Testis (tissue), 3 donors: ENCODE data around the gene AADACL2. TPM values are rescaled to one million over a fixed set of nuclear protein-coding genes. Genes with fewer than 3 reads are reported as not detected.
"Not testable (repeated sequence)": the region's sequence is repeated elsewhere in the genome, so short reads cannot be mapped to it uniquely, and the experiment has no call there.

Experiments
- DNase-seq: peaks from one replicate; pipeline ENCODE4 v3.0.0-alpha.2; 2019
- H3K27ac ChIP-seq, 2 donors: fragments of 200-600 bp; sonication (generic); one replicate each; pipeline ENCODE4 v1.5.1; 2019
- H3K27me3 ChIP-seq: fragments of 200-600 bp; sonication (generic); one replicate; pipeline ENCODE4 v1.5.1; 2019
- H3K36me3 ChIP-seq: fragments of 200-600 bp; sonication (generic); one replicate; pipeline ENCODE4 v1.5.1; 2017; ENCODE audit warnings: low read depth; ENCODE audit errors: missing control alignments
- H3K4me1 ChIP-seq: fragments of 200-600 bp; sonication (generic); one replicate; pipeline ENCODE4 v1.5.1; 2019
- H3K4me3 ChIP-seq, 2 donors: fragments of 200-600 bp; sonication (generic); one replicate each; pipeline ENCODE4 v1.5.1; 2017 to 2019
- H3K9me3 ChIP-seq: fragments of 200-600 bp; sonication (generic); one replicate; pipeline ENCODE4 v1.5.1; 2017
- CTCF ChIP-seq, 3 experiments: fragments of 450-650 bp in 2 of 3; fragments of 200-600 bp in 1 of 3; sonication (generic) in 1 of 3; IDR thresholded peaks; one replicate each; pipeline ENCODE4 v1.5.1; 2016 to 2019; ENCODE audit warnings: antibody characterized with exemption in 3 of 3, mild to moderate bottlenecking in 2 of 3, moderate library complexity in 1 of 3
- POLR2A ChIP-seq: fragments of 450-650 bp; IDR thresholded peaks from one replicate; pipeline ENCODE4 v1.6.1; 2017; ENCODE audit warnings: antibody characterized with exemption, mild to moderate bottlenecking, moderate library complexity
- WGBS, 2 donors: methylation state at CpG; one replicate each; pipeline ENCODE4 v1.1.5; 2018; 5-methylcytosine and 5-hydroxymethylcytosine counted together
- intact Hi-C: fragments of 100-400 bp; cut with DNase I; formaldehyde crosslinking; loops from one replicate; pipeline ENCODE4 v1.15.1; 2023; ENCODE audit warnings: low total_unique reads
- polyA plus RNA-seq: library from polyadenylated mRNA; stranded (reverse); fragments of 350-450 nt; fragmentation: Illumina TruSeq; extraction: RNeasy Lipid Tissue Mini Kit (QIAGEN cat#74804); gene quantifications from one replicate; pipeline ENCODE4 v1.2.3, GENCODE V29; 2014; ENCODE audit warnings: low read depth, low replicate concordance; ENCODE audit not compliant: insufficient read depth
- total RNA-seq, 2 donors: library from RNA; depleted of rRNA; stranded (reverse); fragments of >200 nt; gene quantifications; one replicate each; pipeline ENCODE4 v1.2.3, GENCODE V29; 2016

The AADACL2 gene
- total and polyA plus RNA-seq, 3 donors from 2014 or later: 0.36 TPM; not detected in 2

DNA sequence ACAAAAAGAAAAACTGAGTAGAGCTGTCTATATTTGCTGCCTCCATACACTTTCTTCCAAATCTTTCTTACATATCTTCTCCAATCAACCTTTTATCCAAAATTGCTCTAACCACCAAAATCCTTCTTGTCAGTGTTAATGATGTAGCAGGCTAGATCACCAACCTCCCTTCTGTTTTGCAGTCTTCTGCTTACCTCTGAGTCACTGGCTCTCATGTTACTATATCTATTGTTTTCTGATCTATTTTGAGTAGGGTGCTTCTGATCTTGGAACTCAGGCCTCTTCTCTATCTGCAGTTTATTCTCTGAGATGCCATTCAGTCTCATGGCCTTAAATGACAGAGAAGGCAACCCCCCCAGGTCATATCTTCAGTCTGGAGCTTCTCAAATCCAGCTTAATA is 53.9 kb downstream of the AADACL2 start:
- H3K27ac ChIP-seq: no peak overlapping the region
- no peaks in the 10 kb centered on the region for H3K9me3 ChIP-seq
- H3K4me3 ChIP-seq: no peak overlapping the region
- no peak for DNase-seq
- TF ChIP-seq CTCF (IDR thresholded peaks at IDR 0.05): no peak
- no peak for TF ChIP-seq POLR2A
- no peaks in the 10 kb centered on the region for H3K4me1 ChIP-seq
- H3K36me3 ChIP-seq: no peaks in the 10 kb centered on the region
- no peaks in the 10 kb centered on the region for H3K27me3 ChIP-seq
- intact Hi-C loops: no loop called here

DNA sequence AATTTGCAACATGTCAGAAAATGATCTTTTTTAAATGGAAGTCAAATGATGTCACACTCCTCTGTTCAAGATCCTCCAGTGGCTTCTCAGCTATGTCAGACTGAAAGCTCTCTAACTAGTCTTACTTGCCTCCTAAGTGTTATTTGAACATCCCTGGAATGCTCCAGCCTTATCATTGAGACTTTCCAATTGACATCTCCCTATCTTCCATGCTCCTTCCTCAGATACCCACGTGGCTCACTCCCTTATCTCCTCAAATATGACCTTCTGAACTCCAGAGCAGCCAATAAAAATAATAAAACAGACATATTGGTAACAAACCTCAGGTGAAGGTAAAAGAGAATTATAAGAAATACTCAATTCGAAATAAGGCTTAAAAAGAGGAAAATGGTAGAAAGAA is 54.7 kb downstream of the AADACL2 start:
- Histone ChIP-seq H3K4me1 (no peaks in the 10 kb centered on the region), H3K9me3 (no peaks in the 10 kb centered on the region), H3K4me3 (no peak overlapping the region), H3K36me3 (no peaks in the 10 kb centered on the region), H3K27me3 (no peaks in the 10 kb centered on the region), H3K27ac (no peak overlapping the region)
- no peak for DNase-seq
- WGBS, 2 donors: 49 to 58% methylated on average over 2 of the region's 2 CpGs
- intact Hi-C loops: no loop called here
- TF ChIP-seq POLR2A (no peak), CTCF (IDR thresholded peaks at IDR 0.05) (no peak)

GRCh38 chr3:151789853-151790463 is 56.2 kb downstream of the AADACL2 start:
- Histone ChIP-seq H3K27me3 (no peaks in the 10 kb centered on the region), H3K36me3 (no peaks in the 10 kb centered on the region), H3K4me1 (no peaks in the 10 kb centered on the region), H3K9me3 (no peaks in the 10 kb centered on the region), H3K27ac (no peak overlapping the region), H3K4me3 (no peak overlapping the region)
- intact Hi-C loops: no loop called here
- 71 to 75% methylated on average over 1 of the region's 1 CpG for WGBS, 2 donors
- no peak for DNase-seq
- no peak for TF ChIP-seq POLR2A
- TF ChIP-seq CTCF (IDR thresholded peaks at IDR 0.05): no peak

- intact Hi-C loops, H3K9me3 ChIP-seq, H3K36me3 ChIP-seq, H3K4me3 ChIP-seq, H3K27me3 ChIP-seq, DNase-seq, H3K27ac ChIP-seq, H3K4me1 ChIP-seq: not testable (repeated sequence)
- WGBS, 2 donors: 92 to 95% methylated on average over 2 of the region's 2 CpGs
These were observed 57.0 kb downstream of the AADACL2 start for GRCh38 chr3:151790763-151791162.

- TF ChIP-seq CTCF (IDR thresholded peaks at IDR 0.05): no peak
- Histone ChIP-seq H3K27ac (no peak overlapping the region), H3K36me3 (no peaks in the 10 kb centered on the region), H3K4me3 (no peak overlapping the region), H3K27me3 (no peaks in the 10 kb centered on the region), H3K4me1 (no peaks in the 10 kb centered on the region), H3K9me3 (no peaks in the 10 kb centered on the region)
- intact Hi-C loops: no loop called here
- no peak for DNase-seq
- 83 to 86% methylated on average over 2 of the region's 2 CpGs for WGBS, 2 donors
These were observed 58.7 kb downstream of the AADACL2 start for GRCh38 chr3:151792411-151792810.
